H1 (cell line): ENCODE data around the gene TSPAN9. TPM values are rescaled to one million over a fixed set of nuclear protein-coding genes. Genes with fewer than 3 reads are reported as not detected.

Experiments
- CTCF ChIA-PET: fragments of 300-600 bp; sonication (Branson Sonifier 250); formaldehyde crosslinking; loops from one replicate; lab custom pipeline; 2021; ENCODE audit not compliant: partially characterized antibody; lab: Charles Lee
- POLR2A ChIA-PET: fragments of 300-600 bp; sonication (Branson Sonifier 250); formaldehyde crosslinking; loops from one replicate; lab custom pipeline; 2021; ENCODE audit warnings: inconsistent platforms; ENCODE audit not compliant: partially characterized antibody; lab: Charles Lee
- DNase-seq, 2 experiments: peaks; one replicate each; pipeline versions ENCODE4 v3.0.0 to v3.0.0-alpha.2; 2010 to 2022; ENCODE audit warnings: low spot score in 2 of 2, low read depth in 1 of 2, mixed read lengths in 1 of 2
- FAIRE-seq: peaks from 2 replicates; lab custom pipeline; 2011; peaks lifted over from hg19 to GRCh38; lab: Jason Lieb, UNC
- H2AFZ ChIP-seq: 2 replicates; pipeline ENCODE4 v1.8.1; 2012; ENCODE audit warnings: low read length, inconsistent platforms
- H2AK5ac ChIP-seq: 2 replicates; pipeline ENCODE4 v1.6.1; 2013; ENCODE audit warnings: low read depth, low read length
- H2BK120ac ChIP-seq: replicated peaks from 2 replicates; pipeline ENCODE3; 2013; ENCODE audit warnings: low read depth, low read length, inconsistent platforms
- H2BK12ac ChIP-seq: 2 replicates; pipeline ENCODE4 v1.6.1; 2013; ENCODE audit warnings: low read depth, low read length
- H2BK15ac ChIP-seq: 2 replicates; pipeline ENCODE4 v1.6.1; 2013; ENCODE audit warnings: low read length
- H2BK20ac ChIP-seq: 2 replicates; pipeline ENCODE4 v1.6.1; 2013; ENCODE audit warnings: low read length
- H2BK5ac ChIP-seq: 2 replicates; pipeline ENCODE4 v1.6.1; 2013; ENCODE audit warnings: low read depth, low read length
- H3K14ac ChIP-seq: 2 replicates; pipeline ENCODE4 v1.6.1; 2013; ENCODE audit warnings: inconsistent platforms; ENCODE audit not compliant: insufficient read length
- H3K18ac ChIP-seq: 2 replicates; pipeline ENCODE4 v1.6.1; 2013; ENCODE audit warnings: low read length; ENCODE audit errors: extremely low read depth
- H3K23ac ChIP-seq: 2 replicates; pipeline ENCODE4 v1.6.1; 2013; ENCODE audit warnings: inconsistent platforms; ENCODE audit not compliant: insufficient read length
- H3K23me2 ChIP-seq: 2 replicates; pipeline ENCODE4 v1.6.1; 2013; ENCODE audit warnings: low read depth, low read length
- H3K27ac ChIP-seq: 2 replicates; pipeline ENCODE4 v1.6.1; 2011; ENCODE audit warnings: low read depth, low read length, inconsistent platforms
- H3K27me3 ChIP-seq, 4 experiments: replicated peaks in 1 of 4; 1 replicate in 1 of 4; 2 replicates in 3 of 4; pipeline versions ENCODE4 v1.6.1 to v1.8.1; 2011 to 2013; ENCODE audit warnings: low read length in 3 of 4, mild to moderate bottlenecking in 3 of 4, inconsistent platforms in 2 of 4, mixed read lengths in 2 of 4, moderate library complexity in 1 of 4; ENCODE audit not compliant: control insufficient read depth in 3 of 4, insufficient read depth in 3 of 4; ENCODE audit errors: extremely low read depth in 1 of 4
- H3K36me3 ChIP-seq, 4 experiments: 2 replicates each; pipeline versions ENCODE4 v1.6.1 to v1.8.1; 2011 to 2013; ENCODE audit warnings: mild to moderate bottlenecking in 4 of 4, low read length in 3 of 4, moderate library complexity in 2 of 4, control low read depth in 1 of 4, inconsistent platforms in 1 of 4; ENCODE audit not compliant: insufficient read depth in 4 of 4, control insufficient read depth in 2 of 4
- H3K4ac ChIP-seq: replicated peaks from 2 replicates; pipeline ENCODE3; 2013; ENCODE audit warnings: low read length, low read depth, mixed read lengths, inconsistent platforms; ENCODE audit not compliant: insufficient read length
- H3K4me1 ChIP-seq, 4 experiments: replicated peaks in 1 of 4; 1 replicate in 1 of 4; 2 replicates in 3 of 4; pipeline versions ENCODE4 v1.6.1 to v1.8.1; 2011 to 2013; ENCODE audit warnings: low read length in 3 of 4, inconsistent platforms in 2 of 4, mixed read lengths in 1 of 4; ENCODE audit not compliant: insufficient read depth in 4 of 4, control insufficient read depth in 3 of 4
- H3K4me2 ChIP-seq, 2 experiments: 2 replicates each; pipeline versions ENCODE4 v1.6.1 to v1.8.1; 2011 to 2013; ENCODE audit warnings: low read depth in 2 of 2, low read length in 2 of 2, control low read depth in 1 of 2, inconsistent platforms in 1 of 2, mild to moderate bottlenecking in 1 of 2; ENCODE audit not compliant: insufficient read depth in 1 of 2
- H3K4me3 ChIP-seq, 4 experiments: fragments of 200-600, 300-600 bp in 1 of 4; sonication (generic), shearing (Covaris generic), sonication (Bioruptor Twin) in 1 of 4; 2 replicates each; pipeline versions ENCODE4 v1.5.1 to v1.8.1; 2011 to 2016; ENCODE audit warnings: low read length in 4 of 4, low read depth in 3 of 4, control low read depth in 2 of 4, inconsistent platforms in 2 of 4, mild to moderate bottlenecking in 2 of 4, mixed read lengths in 1 of 4, moderate library complexity in 1 of 4; ENCODE audit not compliant: insufficient read depth in 2 of 4; ENCODE audit errors: extremely low read depth in 1 of 4
- H3K56ac ChIP-seq: replicated peaks from 2 replicates; pipeline ENCODE3; 2013; ENCODE audit warnings: low read depth, mild to moderate bottlenecking, mixed read lengths, low read length, inconsistent platforms; ENCODE audit not compliant: insufficient read length
- H3K79me1 ChIP-seq: 2 replicates; pipeline ENCODE4 v1.6.1; 2013; ENCODE audit warnings: low read depth, low read length, control low read depth
- H3K79me2 ChIP-seq, 2 experiments: 2 replicates each; pipeline versions ENCODE4 v1.6.1 to v1.8.1; 2012 to 2013; ENCODE audit warnings: low read length in 2 of 2, mild to moderate bottlenecking in 2 of 2, inconsistent platforms in 1 of 2; ENCODE audit not compliant: insufficient read depth in 2 of 2, control insufficient read depth in 1 of 2
- H3K9ac ChIP-seq, 4 experiments: replicated peaks in 1 of 4; 1 replicate in 1 of 4; 2 replicates in 3 of 4; pipeline versions ENCODE4 v1.6.1 to v1.8.1; 2011 to 2013; ENCODE audit warnings: low read depth in 3 of 4, low read length in 3 of 4, control low read depth in 2 of 4, mild to moderate bottlenecking in 2 of 4, moderate library complexity in 2 of 4, inconsistent platforms in 1 of 4; ENCODE audit errors: extremely low read depth in 1 of 4
- H3K9me3 ChIP-seq, 2 experiments: 2 replicates each; pipeline versions ENCODE4 v1.6.1 to v1.8.1; 2012 to 2013; ENCODE audit warnings: mild to moderate bottlenecking in 2 of 2, moderate library complexity in 2 of 2, control low read depth in 1 of 2, inconsistent platforms in 1 of 2, low read depth in 1 of 2, low read length in 1 of 2, mixed read lengths in 1 of 2; ENCODE audit not compliant: insufficient read depth in 2 of 2
- H4K20me1 ChIP-seq, 2 experiments: replicated peaks in 1 of 2; 2 replicates each; pipeline versions ENCODE3 to v1.8.1; 2011 to 2013; ENCODE audit warnings: inconsistent platforms in 2 of 2, low read length in 2 of 2, mild to moderate bottlenecking in 1 of 2; ENCODE audit not compliant: insufficient read depth in 2 of 2, control insufficient read depth in 1 of 2
- H4K5ac ChIP-seq: 2 replicates; pipeline ENCODE4 v1.6.1; 2013; ENCODE audit warnings: low read length, low read depth, mixed read lengths, inconsistent platforms; ENCODE audit not compliant: insufficient read length
- H4K8ac ChIP-seq: 2 replicates; pipeline ENCODE4 v1.8.0; 2013; ENCODE audit warnings: mild to moderate bottlenecking, moderate library complexity, low read length, inconsistent platforms; ENCODE audit not compliant: insufficient read depth; ENCODE audit errors: extremely low read depth
- H4K91ac ChIP-seq: replicated peaks from 2 replicates; pipeline ENCODE3; 2013; ENCODE audit warnings: low read length, mixed read lengths, inconsistent platforms; ENCODE audit not compliant: insufficient read length
- CHD1 ChIP-seq: IDR thresholded peaks from 2 replicates; pipeline ENCODE4 v1.6.1; 2012; ENCODE audit warnings: low read depth, low read length, improper control_type of control experiment
- E2F6 ChIP-seq: IDR thresholded peaks from 2 replicates; pipeline ENCODE4 v1.6.1; 2012; ENCODE audit warnings: inconsistent platforms
- RAD21 ChIP-seq, 2 experiments: IDR thresholded peaks in 1 of 2; conservative IDR thresholded peaks in 1 of 2; 2 replicates each; pipeline ENCODE4 v1.6.1; 2011; ENCODE audit warnings: low read depth in 2 of 2, low read length in 2 of 2, improper control_type of control experiment in 1 of 2, inconsistent platforms in 1 of 2, mild to moderate bottlenecking in 1 of 2, moderate library complexity in 1 of 2
- WGBS, 2 experiments: shearing (Covaris generic) in 1 of 2; methylation state at CpG; one replicate each; pipeline versions ENCODE4 v1.1.6 to v1.1.7; 2013 to 2015; ENCODE audit warnings: low lambda C conversion rate in 2 of 2, mixed read lengths in 2 of 2, inconsistent platforms in 1 of 2, low coverage in 1 of 2, missing lambda C conversion rate in 1 of 2; ENCODE audit not compliant: insufficient replicate concordance in 2 of 2, insufficient coverage in 1 of 2, insufficient read length in 1 of 2; ENCODE audit errors: extremely low coverage in 1 of 2, missing lambda C conversion rate in 1 of 2; 5-methylcytosine and 5-hydroxymethylcytosine counted together
- polyA plus RNA-seq, 7 experiments: library from polyadenylated mRNA; depleted of rRNA in 3 of 7; stranded (reverse) in 5 of 7; unstranded in 2 of 7; fragments of >200 nt in 5 of 7; fragments of 200-250 nt in 2 of 7; gene quantifications; 1 replicate in 5 of 7; 2 replicates in 1 of 7; 4 replicates in 1 of 7; pipeline versions ENCODE4 v1.2.1 to v1.2.3, GENCODE V29; 2011 to 2013; ENCODE audit warnings: missing spikeins in 2 of 7, mixed read lengths in 2 of 7
- total RNA-seq: library from RNA; stranded (reverse); fragmentation: NEBNext Ultra II Directional; extraction: Animal tissue kit (Norgen Biotek cat#: 25700); gene quantifications from 2 replicates; pipeline ENCODE4 v1.2.1, GENCODE V29; 2021

The TSPAN9 gene
- total and polyA plus RNA-seq, 2 of the 8 experiments (the other 6 are each of a cell fraction or from before 2014, with no cell fraction given), result 11.5 to 29.1 TPM

- H3K27me3 ChIP-seq, result no peaks in the 10 kb centered on the region
- no peak for TF ChIP-seq CHD1
- TF ChIP-seq E2F6, result no peak
- no peak for TF ChIP-seq RAD21 (IDR thresholded peaks at IDR 0.05 in 1 of 2, conservative IDR thresholded peaks at IDR 0.05 in 1 of 2; ENCODE audit: low read depth in 2 of 2, low read length in 2 of 2)
- no peak overlapping the region for H3K27ac ChIP-seq
- H3K4ac ChIP-seq, result no peak overlapping the region
- no peak overlapping the region for H2BK12ac ChIP-seq
- no peak overlapping the region for H3K56ac ChIP-seq
- FAIRE-seq (no peak), DNase-seq (no peak)
- no peaks in the 10 kb centered on the region for H3K79me2 ChIP-seq
- no peak overlapping the region for H4K5ac ChIP-seq
- H3K4me3 ChIP-seq, result no peak overlapping the region
- no peaks in the 10 kb centered on the region; the same call in 1 of the 2 replicates for H3K79me1 ChIP-seq
- H3K23me2 ChIP-seq, result no peaks in the 10 kb centered on the region
- H3K9ac ChIP-seq, result no peak overlapping the region
- H3K4me2 ChIP-seq, result no peak overlapping the region
- no peak overlapping the region for H3K14ac ChIP-seq
- H3K18ac ChIP-seq, result no peak overlapping the region
- no peaks in the 10 kb centered on the region for H3K9me3 ChIP-seq
- ChIA-PET CTCF (interaction anchor here (1.0 to 7.6 kb wide), 11 partner anchors 10 to 128 kb away, joined by 3 to 77 read pairs (median 5); no protein-coding TSS in a partner anchor), POLR2A (interaction anchor here (0.6 to 1.2 kb wide), 2 partner anchors 9 to 237 kb away, joined by 3 to 4 read pairs; no protein-coding TSS in a partner anchor)
- no peak overlapping the region for H2BK15ac ChIP-seq
- H2AK5ac ChIP-seq, result no peak overlapping the region
- no peak overlapping the region for H2BK20ac ChIP-seq
- H2BK5ac ChIP-seq, result 0 out of 2 replicates have a peak overlapping the region, but pooled peaks have one; percentile 39
- no peak overlapping the region for H4K91ac ChIP-seq
- no peak overlapping the region for H3K23ac ChIP-seq
- no peaks in the 10 kb centered on the region for H3K4me1 ChIP-seq
- no peak overlapping the region for H2BK120ac ChIP-seq
- H4K8ac ChIP-seq, result no peak overlapping the region
- no peak overlapping the region for H2AFZ ChIP-seq
- WGBS, 2 experiments, result 85% methylated on average over 35 of the region's 35 CpGs; no CpG with 5 or more reads in 1 of the 2 experiments
- no peaks in the 10 kb centered on the region for H4K20me1 ChIP-seq
- H3K36me3 ChIP-seq, result no peaks in the 10 kb centered on the region
Measured at GRCh38 chr12:3263939-3264922, 187.1 kb downstream of the TSPAN9 start.
